ENCODE data around the gene TMEM150A.
"Not testable (repeated sequence)": the region's sequence is repeated elsewhere in the genome, so short reads cannot be mapped to it uniquely, and the experiment has no call there.

TMEM150A gene

DNA sequence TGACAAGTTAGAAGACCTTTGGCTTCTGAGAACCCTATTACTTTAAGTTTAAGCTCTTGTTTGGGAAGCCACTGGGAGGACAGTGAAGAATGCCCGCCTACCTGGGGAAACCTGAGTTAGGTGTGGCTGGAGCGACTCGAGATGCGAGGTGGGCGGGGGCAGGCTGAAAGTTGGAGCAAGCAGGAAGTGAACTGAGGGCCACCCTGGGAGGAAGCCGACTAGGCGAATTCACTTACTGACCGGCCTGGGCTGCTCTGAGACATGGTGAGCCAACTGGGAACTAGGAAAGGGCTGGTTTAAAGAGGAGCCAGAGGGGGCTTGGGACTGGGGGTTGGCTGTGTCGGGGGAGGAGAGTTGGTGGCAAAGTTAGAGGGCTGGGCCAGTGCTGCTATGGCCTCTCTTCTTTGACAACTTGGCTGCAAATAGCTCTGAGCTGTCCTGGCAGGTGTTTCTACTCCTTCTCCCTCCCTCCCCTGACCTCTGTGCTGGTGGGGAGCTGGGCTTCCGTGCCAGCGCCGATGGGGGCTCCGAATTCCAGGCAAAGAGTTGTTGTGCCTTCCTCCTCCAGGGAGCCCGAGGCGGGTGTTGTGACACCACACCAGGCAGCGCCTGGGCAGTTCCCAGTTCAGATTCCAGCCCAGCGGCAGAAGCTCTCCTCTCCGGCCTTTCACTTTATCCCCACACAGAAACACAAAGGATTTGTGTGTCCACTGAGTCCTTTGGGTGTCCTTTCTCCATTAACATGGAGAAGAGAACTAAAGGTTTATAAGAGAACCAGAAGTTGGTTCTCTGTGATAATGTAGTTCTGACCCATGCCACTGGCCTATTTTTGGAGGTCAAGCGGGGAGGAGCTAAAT, 24.9 kb downstream of the TMEM150A start, which contains the start of gene VAMP8:
Gene VAMP8 (plus strand): TSS at position 201 of the 857 bp plus-strand sequence. CDS start 61 bp downstream, at position 262.
- in situ Hi-C loops (cut with MboI; ENCODE audit: low sequenced_read_pairs): no loop called here

DNA sequence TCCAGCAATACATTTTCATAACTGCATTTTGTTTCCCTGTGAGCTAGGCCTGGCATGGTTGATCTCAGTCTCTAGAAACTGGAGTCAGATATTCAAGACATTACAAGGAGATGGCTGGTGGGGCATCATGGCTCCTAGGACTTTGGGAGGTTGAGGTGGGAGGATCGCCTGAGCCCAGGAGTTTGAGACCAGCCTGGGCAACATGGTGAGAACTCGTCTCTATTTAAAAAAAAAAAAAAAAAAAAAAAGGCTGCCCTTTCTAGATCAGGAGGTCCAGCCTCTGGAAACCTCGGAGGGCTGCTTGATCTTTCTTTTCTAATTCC, 25.5 kb downstream of the TMEM150A start:
- in situ Hi-C loops (cut with MboI; ENCODE audit: low sequenced_read_pairs): no loop called here

DNA sequence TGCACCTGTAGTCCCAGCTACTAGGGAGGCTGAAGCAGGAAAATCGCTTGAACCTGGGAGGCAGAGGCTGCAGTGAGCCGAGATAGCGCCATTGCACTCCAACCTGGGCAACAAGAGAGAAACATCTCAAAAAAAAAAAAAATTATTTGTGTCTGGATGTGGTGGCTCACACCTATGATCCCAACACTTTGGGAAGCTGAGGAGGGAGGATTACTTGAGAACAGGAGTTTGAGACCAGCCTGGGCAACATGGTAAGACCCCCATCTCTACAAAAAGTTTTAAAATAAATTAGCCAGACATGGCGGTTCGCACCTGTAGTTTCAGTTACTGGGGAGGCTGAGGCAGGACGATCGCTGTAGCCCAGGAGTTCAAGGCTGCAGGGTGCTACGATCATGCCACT, 26.8 kb downstream of the TMEM150A start:
- in situ Hi-C loops (cut with MboI; ENCODE audit: low sequenced_read_pairs): no loop called here

DNA sequence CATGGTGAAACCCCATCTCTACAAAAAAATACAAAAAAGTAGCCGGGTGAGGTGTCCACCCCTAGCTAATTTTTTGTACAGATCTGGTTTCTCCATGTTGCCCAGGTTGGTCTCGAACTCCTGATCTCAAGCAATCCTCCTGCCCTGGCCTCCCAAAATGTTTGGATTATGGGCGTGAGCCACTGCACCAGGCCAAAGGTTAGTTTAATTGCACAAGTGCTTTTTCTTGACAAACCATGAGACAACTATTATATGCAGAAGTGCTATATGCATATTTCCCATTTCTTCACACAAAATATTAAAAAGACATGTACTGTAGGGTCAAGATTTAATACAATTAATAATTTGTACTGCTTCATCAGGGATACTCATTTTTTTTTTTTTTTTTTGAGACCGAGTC, 36.2 kb downstream of the TMEM150A start:
- in situ Hi-C loops (cut with MboI; ENCODE audit: low sequenced_read_pairs): no loop called here

DNA sequence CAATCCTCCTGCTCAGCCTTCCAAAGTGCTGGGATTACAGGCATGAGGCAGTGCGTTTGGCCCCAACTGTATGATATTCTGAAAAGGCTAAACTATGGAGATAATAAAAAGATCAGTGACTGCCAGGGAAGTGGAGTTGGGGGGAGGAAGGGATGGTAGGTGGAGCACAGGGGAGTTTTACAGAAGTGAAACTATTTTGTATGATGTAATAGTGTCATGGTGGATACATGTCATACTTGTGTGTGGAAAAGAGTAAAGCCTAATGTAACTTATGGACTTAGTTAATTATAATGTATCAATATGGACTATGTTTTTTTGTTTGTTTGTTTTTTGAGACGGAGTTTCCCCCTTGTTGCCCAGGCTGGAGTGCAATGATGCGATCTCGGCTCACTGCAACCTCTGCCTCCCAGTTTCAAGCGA, 38.3 kb downstream of the TMEM150A start:
- in situ Hi-C loops (cut with MboI; ENCODE audit: low sequenced_read_pairs): no loop called here

DNA sequence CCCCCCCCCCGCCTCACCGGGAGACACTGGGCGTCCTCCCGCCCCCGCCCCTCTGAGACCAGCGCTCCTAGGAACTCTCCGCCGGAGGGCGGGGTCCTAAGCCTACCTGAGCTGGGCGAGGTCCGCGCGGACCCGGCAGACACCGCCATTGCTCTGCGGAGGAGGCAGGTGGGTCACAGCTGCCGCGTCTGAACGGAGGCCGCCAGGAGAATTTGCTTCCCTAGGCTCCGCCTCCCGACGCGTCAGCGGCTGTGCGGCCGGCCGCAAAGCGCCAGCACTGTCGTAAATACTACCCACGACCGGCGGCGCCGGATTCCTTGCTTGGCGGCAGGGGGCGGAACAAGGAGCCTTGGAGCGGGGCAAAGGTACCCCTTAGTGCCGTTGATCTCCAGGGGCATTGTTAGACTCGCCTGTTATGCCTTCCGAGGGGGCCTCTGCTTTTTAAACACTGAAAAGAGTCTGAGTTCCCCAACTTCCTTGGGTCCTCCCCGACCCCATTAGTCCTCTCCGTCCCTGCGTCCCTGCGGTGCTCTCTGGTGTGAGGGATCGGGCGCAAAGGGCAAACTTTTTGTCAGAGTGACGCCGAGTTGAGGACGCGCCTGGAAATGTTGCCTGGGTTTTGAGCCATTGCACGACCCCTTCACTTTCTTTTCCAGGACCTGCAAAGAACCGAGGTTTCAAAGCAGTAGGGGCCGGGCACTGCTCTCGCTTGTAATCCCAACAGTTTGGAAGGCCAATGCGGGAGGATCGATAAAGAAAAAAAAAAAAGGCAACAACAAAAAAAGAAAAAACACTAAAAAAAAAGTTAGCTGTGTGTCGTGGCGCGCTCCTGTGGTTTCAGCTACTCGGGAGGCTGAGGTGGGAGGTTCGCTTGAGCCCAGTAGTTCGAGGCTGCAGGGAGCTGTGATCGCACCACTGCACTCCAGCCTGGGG, 41.0 kb downstream of the TMEM150A start, which contains the start of gene GGCX:
Gene GGCX (minus strand): TSS at position 214 of the 933 bp plus-strand sequence. CDS start 65 bp downstream, at position 149.
- in situ Hi-C loops (cut with MboI; ENCODE audit: low sequenced_read_pairs): no loop called here

DNA sequence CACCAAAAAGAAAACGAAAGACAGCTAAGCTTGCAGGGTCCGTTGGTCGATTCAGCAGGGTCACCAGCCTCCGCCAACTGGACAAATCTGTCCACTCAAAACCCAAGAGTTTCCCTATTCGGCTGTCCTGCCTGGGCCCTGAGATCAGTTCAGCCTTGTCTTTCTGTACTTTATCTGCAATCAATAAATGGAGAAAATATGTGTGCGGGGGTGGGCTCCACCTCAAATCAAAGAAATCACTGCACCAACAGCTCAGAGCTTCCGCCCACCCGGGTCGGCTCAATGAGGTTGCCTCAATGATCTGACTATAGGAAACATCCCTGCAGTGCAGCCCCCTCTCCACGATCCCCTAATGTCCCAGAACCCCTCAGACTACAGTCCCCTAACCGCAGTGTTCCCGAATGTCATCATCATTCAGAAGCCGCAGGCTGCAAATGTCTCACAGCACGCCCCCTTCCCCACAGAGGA, 41.7 kb downstream of the TMEM150A start:
- in situ Hi-C loops (cut with MboI; ENCODE audit: low sequenced_read_pairs): no loop called here

DNA sequence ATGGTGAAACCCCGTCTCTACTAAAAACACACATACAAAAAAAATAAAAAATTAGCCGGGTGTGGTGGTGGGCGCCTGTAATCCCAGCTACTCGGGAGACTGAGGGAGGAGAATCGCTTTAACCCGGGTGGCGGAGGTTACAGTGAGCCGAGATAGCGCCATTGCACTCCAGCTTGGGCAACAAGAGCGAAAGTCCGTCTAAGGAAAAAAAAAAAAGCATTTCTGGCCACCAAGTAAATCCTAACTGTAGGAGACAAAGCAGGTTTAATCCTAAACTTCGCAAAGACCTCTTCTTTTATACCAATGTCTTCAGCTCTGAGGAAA, 42.1 kb downstream of the TMEM150A start:
- in situ Hi-C loops (cut with MboI; ENCODE audit: low sequenced_read_pairs): not testable (repeated sequence)

DNA sequence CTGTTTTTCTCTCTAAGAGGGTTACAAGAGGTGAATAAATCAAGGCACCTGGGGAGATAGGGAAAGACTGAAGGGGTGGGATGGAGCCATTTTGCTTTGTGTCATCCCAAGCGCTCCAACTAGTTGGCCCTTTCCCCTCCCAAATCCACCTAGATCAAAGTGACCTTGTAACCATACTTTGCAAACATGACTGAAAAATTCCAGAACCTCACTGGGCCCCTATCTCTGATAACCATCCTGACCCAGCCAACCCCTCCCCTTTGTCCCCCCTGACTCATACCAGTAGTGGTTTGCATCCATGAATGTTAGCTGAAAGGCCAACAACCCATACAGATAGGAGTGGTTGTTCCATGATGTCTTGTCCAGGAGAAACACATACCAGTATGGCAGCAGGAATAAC, 44.3 kb downstream of the TMEM150A start:
- in situ Hi-C loops (cut with MboI; ENCODE audit: low sequenced_read_pairs): loop anchor here (10.0 kb wide), 1 partner anchor 143 kb away; the partner anchor contains the start of genes CAPG and SH2D6

DNA sequence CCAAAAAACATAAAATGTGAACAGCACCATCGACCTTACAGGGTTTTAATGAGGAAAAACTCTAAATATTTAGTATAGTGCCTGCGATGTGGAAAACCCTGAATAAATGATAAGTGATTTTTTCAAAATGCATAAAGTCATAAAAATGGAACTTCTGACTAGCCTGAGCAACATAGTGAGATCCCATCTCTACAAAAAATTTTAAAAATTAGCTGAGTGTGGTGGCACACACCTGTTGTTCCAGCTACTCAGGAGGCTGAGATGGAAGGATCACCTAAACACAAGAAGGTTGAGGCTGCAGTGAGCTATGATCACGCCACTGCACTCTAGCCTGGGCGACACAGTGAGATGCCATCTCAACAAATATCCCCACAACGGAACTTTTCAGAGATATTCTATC, 45.4 kb downstream of the TMEM150A start:
- in situ Hi-C loops (cut with MboI; ENCODE audit: low sequenced_read_pairs): loop anchor here (10.0 kb wide), 1 partner anchor 142 kb away; the partner anchor contains the start of genes CAPG and SH2D6

DNA sequence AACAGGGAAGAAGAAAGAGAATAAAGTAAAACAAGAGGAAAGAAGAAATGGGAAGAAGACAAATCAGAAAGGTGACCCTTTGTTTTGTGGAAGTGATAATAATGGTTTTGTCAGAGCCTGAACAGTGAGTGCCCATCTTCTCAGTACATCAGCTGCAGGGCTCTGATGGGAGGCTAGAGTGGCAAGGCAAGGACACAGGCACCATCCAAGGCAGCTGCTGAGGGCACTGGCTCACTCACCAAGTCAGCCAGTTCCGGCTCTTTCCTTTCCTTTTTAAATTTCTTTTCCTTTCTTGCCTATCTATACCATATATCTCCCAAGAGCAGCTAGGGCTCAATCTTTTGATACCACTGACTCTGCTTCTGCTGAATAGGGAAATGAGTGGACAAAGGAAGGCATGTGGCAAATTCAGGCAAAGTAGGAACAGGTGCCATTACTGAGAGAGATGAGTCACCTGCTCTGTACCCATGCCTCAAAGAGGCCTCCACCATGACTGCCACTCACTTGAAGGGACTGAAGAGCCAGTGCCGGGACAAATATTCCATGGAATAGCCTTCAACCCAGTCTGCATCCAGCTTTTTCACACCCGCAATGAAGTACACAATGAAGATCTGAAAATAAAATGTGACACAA, 47.4 kb downstream of the TMEM150A start:
- in situ Hi-C loops (cut with MboI; ENCODE audit: low sequenced_read_pairs): loop anchor here (10.0 kb wide), 1 partner anchor 140 kb away; the partner anchor contains the start of genes CAPG and SH2D6

DNA sequence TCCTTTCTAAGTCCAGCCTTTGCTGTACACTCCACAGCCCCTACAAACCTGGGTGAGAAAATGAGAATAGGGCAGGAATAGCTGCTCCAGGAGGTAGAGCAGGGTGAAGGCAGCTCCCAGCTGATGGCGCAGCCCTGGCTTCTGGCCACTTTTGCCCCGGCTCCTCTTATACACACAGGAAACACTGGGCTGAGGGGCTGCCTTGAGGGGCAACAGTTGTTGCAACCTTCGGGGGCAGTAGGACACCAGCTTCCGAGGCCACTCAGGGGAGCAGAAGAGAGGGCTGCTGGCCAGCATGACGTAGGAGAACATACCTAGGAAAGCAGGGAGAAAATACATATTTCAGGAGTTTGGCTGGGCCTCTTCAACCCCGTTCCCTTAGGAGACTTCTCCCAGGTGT, 49.3 kb downstream of the TMEM150A start:
- in situ Hi-C loops (cut with MboI; ENCODE audit: low sequenced_read_pairs): loop anchor here (10.0 kb wide), 1 partner anchor 138 kb away; the partner anchor contains the start of genes CAPG and SH2D6

DNA sequence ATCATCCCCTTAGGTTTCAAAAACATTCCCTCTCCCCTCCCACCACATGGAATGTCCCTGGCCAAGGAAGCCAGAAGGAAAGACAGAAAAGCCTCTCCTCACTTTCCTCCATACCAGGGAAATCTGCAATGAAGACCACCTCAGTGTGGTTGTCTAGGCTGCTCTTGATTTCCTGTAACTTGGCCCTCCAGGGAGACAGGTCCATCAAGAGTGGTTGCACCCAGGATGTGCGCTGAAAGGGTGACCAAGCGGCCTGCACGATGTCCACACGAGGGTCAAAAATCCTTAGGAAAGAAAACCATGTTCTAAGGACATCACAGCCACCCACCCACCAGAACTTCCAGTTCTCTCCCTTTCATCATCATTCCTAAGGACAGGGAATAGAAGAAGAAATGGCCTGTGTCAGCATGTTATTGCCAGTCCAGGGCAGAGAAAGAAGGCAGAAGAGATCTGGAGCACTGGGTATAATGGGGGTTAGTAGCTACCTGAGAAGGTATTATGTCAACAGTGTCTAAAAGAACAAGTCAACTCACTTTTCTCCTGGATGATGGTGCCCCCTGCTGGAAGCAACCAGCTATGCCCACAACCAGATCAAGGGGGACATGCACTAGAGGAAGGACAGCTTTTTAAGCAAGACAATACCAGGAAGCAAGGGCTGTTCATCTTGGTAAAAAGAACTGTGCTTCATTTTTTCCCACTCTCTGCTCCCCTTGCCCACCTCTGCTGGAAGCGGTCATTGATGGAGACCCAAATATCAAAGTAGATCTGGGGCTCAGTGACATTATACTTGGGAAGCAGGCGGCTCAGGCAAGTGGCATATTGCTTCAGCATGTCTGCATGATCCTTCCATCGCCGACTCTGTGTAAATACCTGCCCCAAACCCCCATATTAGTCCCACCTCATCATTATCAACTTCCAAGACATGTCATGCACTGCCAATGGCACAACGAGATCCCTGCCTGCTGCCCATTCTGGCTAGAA, 50.5 kb downstream of the TMEM150A start:
- in situ Hi-C loops (cut with MboI; ENCODE audit: low sequenced_read_pairs): loop anchor here (10.0 kb wide), 1 partner anchor 137 kb away; the partner anchor contains the start of genes CAPG and SH2D6

DNA sequence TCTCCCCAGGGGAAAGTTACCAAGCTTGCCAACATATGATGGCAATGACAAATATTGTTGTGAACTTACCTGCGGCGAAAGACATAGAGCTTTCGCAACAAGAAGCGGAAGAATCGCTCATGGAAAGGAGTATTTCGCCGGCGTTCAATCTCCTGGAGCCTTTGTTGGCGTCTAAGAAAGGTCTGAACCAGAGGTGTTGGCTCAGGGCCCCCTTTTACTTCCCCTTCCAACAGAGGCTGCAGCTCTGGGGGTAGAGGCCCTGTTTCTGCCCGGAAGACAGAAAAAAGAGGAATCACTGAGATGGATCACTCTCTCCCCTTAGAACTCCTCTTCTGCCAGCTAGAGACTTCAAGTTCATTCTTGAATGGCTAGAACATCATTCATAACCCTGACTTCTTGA, 52.0 kb downstream of the TMEM150A start:
- in situ Hi-C loops (cut with MboI; ENCODE audit: low sequenced_read_pairs): loop anchor here (10.0 kb wide), 1 partner anchor 136 kb away; the partner anchor contains the start of genes CAPG and SH2D6

DNA sequence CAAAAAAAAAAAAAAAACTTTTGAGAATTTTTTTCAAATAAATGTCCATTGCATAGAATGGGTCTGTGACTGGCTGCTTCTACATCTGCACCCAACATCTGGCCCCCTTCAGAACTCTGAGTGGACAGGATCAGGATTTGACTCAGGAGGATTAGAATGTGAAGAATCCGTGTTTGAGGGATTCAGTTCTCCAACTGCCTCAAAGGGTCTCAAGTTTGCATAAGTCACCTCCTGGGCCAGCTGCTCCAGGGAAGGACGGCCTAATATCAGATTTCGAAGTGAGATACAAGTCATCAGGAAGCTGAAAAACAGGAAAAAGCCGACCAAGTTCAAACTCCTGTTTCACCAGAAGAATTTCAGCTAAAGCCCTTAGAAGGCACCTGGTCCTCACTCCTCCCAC, 52.7 kb downstream of the TMEM150A start:
- in situ Hi-C loops (cut with MboI; ENCODE audit: low sequenced_read_pairs): loop anchor here (10.0 kb wide), 1 partner anchor 135 kb away; the partner anchor contains the start of genes CAPG and SH2D6

DNA sequence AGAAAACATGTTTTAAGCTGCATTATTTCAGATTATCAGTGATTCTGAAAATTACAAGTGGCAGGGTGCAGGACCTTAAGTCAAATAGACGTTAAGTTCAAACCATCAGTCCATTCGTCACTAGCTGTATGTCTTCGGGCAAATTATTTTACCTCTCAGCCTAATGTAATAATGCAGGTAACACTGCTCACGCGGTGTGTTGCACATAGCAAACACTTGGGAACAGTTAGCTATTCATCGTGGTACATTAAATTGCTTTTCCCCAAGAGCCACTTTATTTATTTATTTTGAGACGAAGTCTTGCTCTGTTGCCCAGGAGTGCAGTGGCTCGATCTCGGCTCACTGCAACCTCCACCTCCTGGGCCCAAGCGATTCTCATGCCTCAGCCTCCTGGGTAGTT, 53.4 kb downstream of the TMEM150A start:
- in situ Hi-C loops (cut with MboI; ENCODE audit: low sequenced_read_pairs): no loop called here

DNA sequence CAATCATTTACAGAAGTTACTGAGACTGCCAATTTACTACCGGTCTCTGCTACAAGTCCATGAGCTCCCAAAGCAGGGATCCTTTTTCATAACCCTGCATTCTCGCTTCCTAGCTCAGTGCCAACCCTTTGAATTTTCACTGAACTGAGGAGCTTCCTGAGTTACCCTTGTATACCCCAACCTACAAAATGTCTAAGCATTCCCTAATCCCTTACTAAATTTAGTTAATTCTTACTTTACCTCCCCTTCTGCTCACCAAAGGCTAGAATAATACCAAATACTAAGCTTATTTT, 53.9 kb downstream of the TMEM150A start:
- in situ Hi-C loops (cut with MboI; ENCODE audit: low sequenced_read_pairs): no loop called here
